Activated naive CD8-positive, alpha-beta T cell (primary cell): ENCODE data around the gene SMOC1.

Experiments used
- H3K27ac Mint-ChIP-seq: one replicate; pipeline ENCODE4 v1.8.0; 2021; ENCODE audit warnings: mixed read lengths
- H3K27me3 Mint-ChIP-seq: one replicate; pipeline ENCODE4 v1.8.0; 2021; ENCODE audit warnings: mixed read lengths
- H3K36me3 Mint-ChIP-seq: one replicate; pipeline ENCODE4 v1.8.0; 2021; ENCODE audit warnings: mixed read lengths
- H3K4me1 Mint-ChIP-seq: one replicate; pipeline ENCODE4 v1.8.0; 2021; ENCODE audit warnings: low read depth, mixed read lengths
- H3K4me3 Mint-ChIP-seq: one replicate; pipeline ENCODE4 v1.8.0; 2021; ENCODE audit warnings: mild to moderate bottlenecking, mixed read lengths
- H3K9me3 Mint-ChIP-seq: one replicate; pipeline ENCODE4 v1.8.0; 2021; ENCODE audit warnings: low read depth, mixed read lengths

SMOC1 gene

DNA sequence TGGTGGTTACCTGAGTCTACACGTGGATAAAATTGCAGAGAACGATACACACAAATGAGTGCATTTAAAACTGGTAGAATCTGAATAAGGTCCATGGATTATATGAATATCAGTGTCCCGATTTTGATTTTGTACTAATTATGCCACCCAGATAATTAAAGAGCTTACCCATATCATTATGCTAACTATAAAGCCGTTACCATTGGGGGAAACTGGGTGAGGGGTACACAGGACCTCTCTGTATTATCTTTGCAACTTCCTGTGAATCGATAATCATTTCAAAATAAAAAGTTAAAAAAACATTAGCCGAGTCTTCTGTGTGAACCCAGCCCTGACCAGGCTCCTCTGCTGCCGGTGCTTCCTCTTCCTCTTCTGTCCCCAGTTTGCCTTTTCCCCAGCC is 107.1 kb downstream of the SMOC1 start:
- H3K4me1 Mint-ChIP-seq, result no peaks in the 10 kb centered on the region
- no peaks in the 10 kb centered on the region for H3K36me3 Mint-ChIP-seq
- no peak overlapping the region for H3K4me3 Mint-ChIP-seq
- peaks cover 12% of the 10 kb centered on the region for H3K27me3 Mint-ChIP-seq
- H3K9me3 Mint-ChIP-seq, result peaks cover 4% of the 10 kb centered on the region
- no peak overlapping the region for H3K27ac Mint-ChIP-seq

DNA sequence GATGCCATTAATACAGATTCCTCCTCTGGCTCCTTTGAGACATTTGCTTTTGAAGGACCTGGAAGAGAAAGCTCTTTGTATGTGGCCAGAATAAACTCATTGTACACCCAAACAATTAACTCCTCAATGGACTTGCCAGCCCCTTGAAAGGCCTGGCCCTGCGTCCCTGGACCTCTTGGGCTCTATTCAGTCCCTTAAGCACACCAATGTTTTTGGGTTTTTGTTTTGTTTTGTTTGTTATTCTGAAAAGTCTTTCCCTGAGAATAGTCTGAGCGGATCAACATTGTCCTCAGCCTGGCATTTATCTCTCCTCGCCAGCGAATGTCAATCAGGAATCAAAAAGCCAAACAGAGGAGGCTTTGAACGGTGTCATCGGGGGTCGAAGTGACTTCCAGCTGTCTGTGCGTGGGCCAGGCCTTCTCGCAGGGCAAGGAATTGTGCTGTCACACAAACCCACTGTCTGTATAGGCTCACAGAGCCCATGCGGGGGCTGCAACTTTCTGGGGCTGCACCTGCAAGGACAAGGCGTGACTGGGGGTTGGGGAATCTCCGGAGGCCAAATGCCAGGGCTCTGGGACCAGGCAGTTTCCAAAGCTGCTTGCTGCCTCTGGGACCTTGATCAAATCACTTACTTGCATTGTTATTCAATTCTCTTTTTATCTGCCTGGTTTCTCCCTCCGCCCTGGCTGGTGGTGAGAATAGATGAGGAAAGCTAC is 108.3 kb downstream of the SMOC1 start:
- Mint-ChIP-seq H3K4me3 (no peak overlapping the region), H3K9me3 (peaks cover 4% of the 10 kb centered on the region), H3K27ac (no peak overlapping the region), H3K4me1 (no peaks in the 10 kb centered on the region), H3K27me3 (peaks cover 9% of the 10 kb centered on the region), H3K36me3 (no peaks in the 10 kb centered on the region)

- Mint-ChIP-seq H3K9me3 (peaks cover 4% of the 10 kb centered on the region), H3K4me3 (no peak overlapping the region), H3K27ac (no peak overlapping the region), H3K36me3 (no peaks in the 10 kb centered on the region), H3K4me1 (no peaks in the 10 kb centered on the region), H3K27me3 (peaks cover 5% of the 10 kb centered on the region)
Measured at GRCh38 chr14:69988979-69989378, 109.8 kb downstream of the SMOC1 start.

GRCh38 chr14:69989622-69990021 is 110.4 kb downstream of the SMOC1 start:
- Mint-ChIP-seq H3K4me1 (no peaks in the 10 kb centered on the region), H3K9me3 (peaks cover 4% of the 10 kb centered on the region), H3K27ac (no peak overlapping the region), H3K36me3 (no peaks in the 10 kb centered on the region), H3K4me3 (no peak overlapping the region), H3K27me3 (peaks cover 3% of the 10 kb centered on the region)

- peaks cover 6% of the 10 kb centered on the region for H3K27me3 Mint-ChIP-seq
Measured at GRCh38 chr14:69990323-69990722, 111.1 kb downstream of the SMOC1 start.

GRCh38 chr14:69991422-69991821 is 112.2 kb downstream of the SMOC1 start:
- H3K27me3 Mint-ChIP-seq, result peaks cover 6% of the 10 kb centered on the region
- H3K4me1 Mint-ChIP-seq, result no peaks in the 10 kb centered on the region
- no peak overlapping the region for H3K4me3 Mint-ChIP-seq
- no peaks in the 10 kb centered on the region for H3K36me3 Mint-ChIP-seq
- H3K9me3 Mint-ChIP-seq, result peaks cover 4% of the 10 kb centered on the region
- no peak overlapping the region for H3K27ac Mint-ChIP-seq

More at GRCh38 chr14:69990323-69990722, 111.1 kb downstream of the SMOC1 start:
- Mint-ChIP-seq H3K9me3 (peaks cover 4% of the 10 kb centered on the region), H3K4me3 (no peak overlapping the region), H3K27ac (no peak overlapping the region), H3K4me1 (no peaks in the 10 kb centered on the region), H3K36me3 (no peaks in the 10 kb centered on the region)

DNA sequence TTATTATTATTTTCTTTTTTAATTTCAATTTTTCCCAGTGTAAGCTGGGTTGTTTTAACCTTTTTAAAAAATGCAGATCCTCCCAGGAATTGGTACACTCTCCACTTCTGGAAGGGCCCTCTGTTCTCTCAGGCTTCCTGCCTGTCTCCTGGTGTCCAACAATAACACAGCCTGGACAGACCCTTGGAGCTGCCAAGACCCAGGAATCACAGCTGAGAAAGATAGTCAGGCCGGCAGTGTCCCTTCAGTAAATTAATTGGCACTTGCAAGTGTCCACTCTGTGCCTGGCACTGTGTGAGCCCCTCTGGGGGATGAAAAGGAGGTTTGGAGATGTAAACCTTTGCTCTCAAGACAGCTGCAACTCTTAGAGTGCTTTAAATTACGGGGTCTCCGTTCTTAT is 113.3 kb downstream of the SMOC1 start:
- H3K27me3 Mint-ChIP-seq, result peaks cover 6% of the 10 kb centered on the region
- H3K27ac Mint-ChIP-seq, result no peak overlapping the region
- no peaks in the 10 kb centered on the region for H3K4me1 Mint-ChIP-seq
- no peaks in the 10 kb centered on the region for H3K36me3 Mint-ChIP-seq
- no peak overlapping the region for H3K4me3 Mint-ChIP-seq
- H3K9me3 Mint-ChIP-seq, result peaks cover 4% of the 10 kb centered on the region

DNA sequence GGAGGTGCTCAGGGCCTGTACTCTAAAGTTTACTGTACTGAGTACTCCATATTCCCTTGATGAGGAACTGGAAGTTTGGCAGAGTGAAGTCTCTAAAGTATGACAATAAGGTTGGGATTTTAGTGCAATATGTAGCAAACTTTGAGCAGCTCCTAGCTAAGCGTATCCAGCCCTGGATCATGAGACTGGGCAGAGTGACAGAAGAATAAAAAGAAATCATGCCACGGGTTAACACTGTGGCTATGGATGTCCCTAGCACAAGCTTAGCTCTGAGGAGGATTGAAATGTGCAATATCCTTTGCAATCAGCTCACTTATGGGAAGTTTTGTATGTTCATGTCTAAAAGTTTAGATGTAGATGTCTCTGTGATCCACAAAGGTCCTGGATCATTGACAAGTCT is 114.1 kb downstream of the SMOC1 start:
- Mint-ChIP-seq H3K36me3 (no peaks in the 10 kb centered on the region), H3K9me3 (peaks cover 4% of the 10 kb centered on the region), H3K27ac (no peak overlapping the region), H3K27me3 (peaks cover 8% of the 10 kb centered on the region), H3K4me3 (no peak overlapping the region), H3K4me1 (no peaks in the 10 kb centered on the region)

DNA sequence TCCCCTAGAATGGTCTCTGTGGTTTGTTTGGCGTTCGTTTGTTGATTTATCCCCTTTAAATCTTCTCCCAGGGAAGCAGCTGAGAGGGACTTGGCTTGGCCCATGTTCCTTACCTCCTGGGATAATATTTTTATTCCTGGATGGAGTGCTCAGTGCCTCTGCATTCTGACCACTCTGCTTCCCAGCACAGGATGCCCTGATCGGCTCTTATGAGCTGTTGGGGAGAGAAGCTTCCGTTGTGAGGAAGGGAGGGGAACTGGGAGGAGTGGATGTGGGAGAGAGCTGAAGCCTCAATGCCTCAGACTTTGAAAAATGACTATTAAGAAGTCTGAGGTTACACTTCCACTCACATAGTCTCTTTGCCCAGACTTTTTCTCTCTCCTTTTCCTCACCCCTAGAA is 114.8 kb downstream of the SMOC1 start:
- H3K4me1 Mint-ChIP-seq, result no peaks in the 10 kb centered on the region
- no peaks in the 10 kb centered on the region for H3K9me3 Mint-ChIP-seq
- no peak overlapping the region for H3K27ac Mint-ChIP-seq
- H3K36me3 Mint-ChIP-seq, result no peaks in the 10 kb centered on the region
- peaks cover 5% of the 10 kb centered on the region for H3K27me3 Mint-ChIP-seq
- no peak overlapping the region for H3K4me3 Mint-ChIP-seq

GRCh38 chr14:69996216-69996615 is 117.0 kb downstream of the SMOC1 start:
- H3K27ac Mint-ChIP-seq, result no peak overlapping the region
- no peak overlapping the region for H3K4me3 Mint-ChIP-seq
- peaks cover 5% of the 10 kb centered on the region for H3K27me3 Mint-ChIP-seq
- H3K36me3 Mint-ChIP-seq, result no peaks in the 10 kb centered on the region
- H3K9me3 Mint-ChIP-seq, result no peaks in the 10 kb centered on the region
- no peaks in the 10 kb centered on the region for H3K4me1 Mint-ChIP-seq

GRCh38 chr14:69997849-69998248 is 118.6 kb downstream of the SMOC1 start:
- no peaks in the 10 kb centered on the region for H3K9me3 Mint-ChIP-seq
- no peaks in the 10 kb centered on the region for H3K36me3 Mint-ChIP-seq
- peaks cover 5% of the 10 kb centered on the region for H3K27me3 Mint-ChIP-seq
- no peak overlapping the region for H3K4me3 Mint-ChIP-seq
- no peak overlapping the region for H3K27ac Mint-ChIP-seq
- no peaks in the 10 kb centered on the region for H3K4me1 Mint-ChIP-seq

GRCh38 chr14:69999261-69999674 is 120.1 kb downstream of the SMOC1 start:
- H3K36me3 Mint-ChIP-seq, result no peaks in the 10 kb centered on the region
- H3K4me1 Mint-ChIP-seq, result no peaks in the 10 kb centered on the region
- no peaks in the 10 kb centered on the region for H3K9me3 Mint-ChIP-seq
- H3K4me3 Mint-ChIP-seq, result no peak overlapping the region
- no peak overlapping the region for H3K27ac Mint-ChIP-seq
- H3K27me3 Mint-ChIP-seq, result peaks cover 5% of the 10 kb centered on the region

GRCh38 chr14:70000601-70001000 is 121.4 kb downstream of the SMOC1 start:
- Mint-ChIP-seq H3K4me3 (no peak overlapping the region), H3K36me3 (no peaks in the 10 kb centered on the region), H3K27me3 (peaks cover 2% of the 10 kb centered on the region), H3K27ac (no peak overlapping the region), H3K4me1 (no peaks in the 10 kb centered on the region), H3K9me3 (no peaks in the 10 kb centered on the region)

GRCh38 chr14:70002589-70003346 is 123.6 kb downstream of the SMOC1 start:
- Mint-ChIP-seq H3K36me3 (no peaks in the 10 kb centered on the region), H3K9me3 (no peaks in the 10 kb centered on the region), H3K4me1 (no peaks in the 10 kb centered on the region), H3K27me3 (peaks cover 2% of the 10 kb centered on the region), H3K4me3 (no peak overlapping the region), H3K27ac (no peak overlapping the region)

DNA sequence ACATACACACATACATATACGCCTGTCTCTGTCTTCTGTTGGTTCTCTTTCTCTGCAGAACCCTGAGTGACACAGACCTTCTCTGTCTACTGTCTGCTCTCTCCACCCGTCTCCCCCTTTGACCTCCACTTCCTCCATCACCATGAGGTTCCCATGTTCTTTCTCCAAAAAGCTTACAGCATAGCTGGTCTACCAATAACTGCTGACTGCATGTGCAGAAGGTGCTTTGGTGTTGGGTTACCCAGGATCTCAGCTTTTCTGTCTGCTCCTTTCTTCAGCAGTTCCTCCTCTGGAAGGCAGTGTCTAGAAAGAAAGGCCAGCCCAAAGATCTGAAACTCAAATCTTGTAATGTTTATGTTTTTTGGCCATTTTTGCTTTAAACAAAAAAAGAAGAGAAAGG is 125.6 kb downstream of the SMOC1 start:
- no peaks in the 10 kb centered on the region for H3K27me3 Mint-ChIP-seq
- no peaks in the 10 kb centered on the region for H3K36me3 Mint-ChIP-seq
- no peak overlapping the region for H3K27ac Mint-ChIP-seq
- H3K4me3 Mint-ChIP-seq, result no peak overlapping the region
- H3K4me1 Mint-ChIP-seq, result no peaks in the 10 kb centered on the region
- H3K9me3 Mint-ChIP-seq, result no peaks in the 10 kb centered on the region
